ENCODE results near the gene CLNK. TPM values are rescaled to one million over a fixed set of nuclear protein-coding genes. Genes with fewer than 3 reads are reported as not detected.

CLNK gene
- total RNA-seq, 1 donor from 2014 or later = 0.79 TPM

DNA sequence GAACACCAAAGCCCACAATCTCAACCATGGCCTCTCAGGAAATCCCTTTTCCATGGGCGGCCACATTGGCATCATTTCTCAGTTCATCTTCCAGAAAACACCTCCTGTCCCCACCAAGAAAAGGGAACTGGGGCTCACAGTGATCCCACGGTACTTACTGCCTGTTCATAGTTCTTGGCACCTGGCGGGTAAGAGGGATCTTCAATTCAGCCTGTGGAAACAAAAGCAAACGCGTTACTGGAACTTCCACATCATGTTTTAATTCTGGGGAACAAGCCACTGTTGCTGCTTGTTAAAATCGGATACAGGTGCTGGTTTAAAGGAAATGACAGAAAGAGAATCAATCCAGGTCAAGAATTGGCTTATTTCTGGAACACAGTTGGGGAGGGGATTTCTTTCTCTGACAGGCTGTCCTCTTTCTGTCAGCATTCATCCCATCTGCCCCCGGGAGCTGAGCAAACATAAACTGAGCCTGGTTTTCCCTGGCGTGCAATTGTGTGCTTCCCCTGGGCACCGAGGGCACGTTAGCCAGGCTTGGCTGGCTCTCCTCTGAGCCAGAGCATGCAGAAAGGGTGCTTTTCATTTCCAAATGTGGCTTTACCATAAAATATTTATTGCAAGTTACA, 16.8 kb downstream of the CLNK start:
- H3K36me3 Mint-ChIP-seq (ENCODE audit: low read depth) = no peaks in the 10 kb centered on the region
- no peak overlapping the region for H3K4me3 Mint-ChIP-seq
- peaks cover 15% of the 10 kb centered on the region for H3K9me3 Mint-ChIP-seq
- intact Hi-C loops (cut with micrococcal nuclease) = no loop called here
- H3K4me1 Mint-ChIP-seq = peaks cover 23% of the 10 kb centered on the region
- no peak overlapping the region for H3K27ac Mint-ChIP-seq
- no peaks in the 10 kb centered on the region for H3K27me3 Mint-ChIP-seq
- DNase-seq = no peak

DNA sequence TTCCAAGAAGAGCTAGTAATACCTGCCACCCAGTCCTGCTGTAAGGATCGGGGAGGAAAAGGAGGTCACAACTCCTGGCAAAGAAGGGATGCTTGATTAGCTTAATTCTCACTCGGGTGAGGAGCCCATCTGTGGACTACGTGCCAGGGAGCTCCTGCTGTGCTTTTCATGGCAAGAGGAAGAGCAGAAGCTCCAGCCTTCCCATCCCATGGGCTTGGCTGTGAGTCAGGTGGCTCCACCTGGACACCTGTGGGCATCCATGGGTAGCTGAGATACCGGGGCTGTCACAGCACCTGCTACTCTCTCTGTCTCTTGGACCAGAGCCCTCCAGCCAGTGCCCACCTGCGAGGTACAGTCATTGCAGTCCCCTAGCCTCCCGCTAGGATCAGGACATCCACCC, 18.0 kb downstream of the CLNK start:
- no peaks in the 10 kb centered on the region for H3K27me3 Mint-ChIP-seq
- intact Hi-C loops (cut with micrococcal nuclease) = no loop called here
- H3K4me3 Mint-ChIP-seq = no peak overlapping the region
- H3K4me1 Mint-ChIP-seq = peaks cover 13% of the 10 kb centered on the region
- no peak for DNase-seq
- peaks cover 14% of the 10 kb centered on the region for H3K9me3 Mint-ChIP-seq
- H3K36me3 Mint-ChIP-seq (ENCODE audit: low read depth) = no peaks in the 10 kb centered on the region
- no peak overlapping the region for H3K27ac Mint-ChIP-seq

DNA sequence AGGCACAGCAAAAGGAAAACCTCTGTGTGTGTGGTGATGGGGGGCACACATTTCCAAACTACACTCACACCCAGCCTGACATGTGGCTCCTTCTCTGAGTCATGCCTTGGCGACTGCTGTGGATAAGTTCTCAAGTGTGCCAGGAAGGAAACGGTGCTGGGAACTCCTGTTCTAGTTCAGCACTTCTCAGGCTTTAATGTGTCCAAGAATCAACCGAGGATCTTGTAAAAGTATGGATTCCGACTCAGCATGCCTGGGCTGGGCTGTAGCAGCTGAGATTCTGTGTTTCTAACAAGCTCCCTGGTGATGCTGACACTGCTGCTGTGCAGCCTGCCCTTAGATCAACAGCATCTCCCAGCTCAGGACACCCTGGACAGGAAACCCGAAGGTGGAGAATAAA, 20.2 kb downstream of the CLNK start:
- H3K4me3 Mint-ChIP-seq = no peak overlapping the region
- no peaks in the 10 kb centered on the region for H3K36me3 Mint-ChIP-seq (ENCODE audit: low read depth)
- H3K27ac Mint-ChIP-seq = no peak overlapping the region
- H3K27me3 Mint-ChIP-seq = no peaks in the 10 kb centered on the region
- intact Hi-C loops (cut with micrococcal nuclease) = no loop called here
- no peak for DNase-seq
- peaks cover 8% of the 10 kb centered on the region for H3K4me1 Mint-ChIP-seq
- H3K9me3 Mint-ChIP-seq = peaks cover 21% of the 10 kb centered on the region

DNA sequence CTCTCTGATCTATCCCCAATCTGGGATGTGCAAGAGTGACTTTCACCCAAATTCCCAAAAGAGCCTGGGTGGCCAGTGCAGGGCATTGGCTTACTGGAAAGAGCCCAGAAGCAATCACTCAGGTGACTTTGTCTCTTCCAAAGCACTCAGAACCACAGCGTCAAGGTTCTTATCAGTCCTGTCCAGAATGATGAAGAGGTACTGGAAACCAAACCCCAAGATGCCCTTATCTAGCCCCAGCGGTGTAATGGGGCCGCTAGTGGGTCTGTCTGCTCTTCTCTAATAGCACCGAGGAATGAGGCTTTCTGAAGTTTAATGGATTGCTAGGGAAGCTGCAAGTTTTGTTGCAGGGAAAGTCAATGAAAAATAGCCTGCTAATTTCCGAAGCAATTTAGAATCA, 21.6 kb downstream of the CLNK start:
- H3K27ac Mint-ChIP-seq = no peak overlapping the region
- peaks cover 16% of the 10 kb centered on the region for H3K4me1 Mint-ChIP-seq
- H3K9me3 Mint-ChIP-seq = peaks cover 12% of the 10 kb centered on the region
- no peak for DNase-seq
- no peaks in the 10 kb centered on the region for H3K36me3 Mint-ChIP-seq (ENCODE audit: low read depth)
- H3K27me3 Mint-ChIP-seq = no peaks in the 10 kb centered on the region
- no peak overlapping the region for H3K4me3 Mint-ChIP-seq
- intact Hi-C loops (cut with micrococcal nuclease) = no loop called here

DNA sequence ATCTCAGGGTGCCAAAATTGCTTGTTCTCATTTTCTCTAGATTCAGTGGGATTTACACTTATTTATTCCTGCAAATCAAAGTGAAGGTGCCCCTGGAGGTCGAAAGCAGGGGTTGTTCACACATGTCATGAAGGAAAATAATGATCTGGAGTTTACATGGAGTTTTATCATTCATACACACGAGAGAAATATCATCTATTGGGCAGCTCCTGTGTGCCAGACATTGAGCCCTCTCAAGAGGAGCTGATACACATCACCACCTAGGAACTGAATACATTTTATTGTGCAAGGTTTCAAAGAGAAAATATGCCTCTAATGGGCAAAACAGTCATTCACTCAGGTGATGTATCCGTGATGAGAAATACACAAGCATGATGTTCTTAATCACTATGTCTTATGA, 23.5 kb downstream of the CLNK start:
- peaks cover 12% of the 10 kb centered on the region for H3K9me3 Mint-ChIP-seq
- intact Hi-C loops (cut with micrococcal nuclease) = no loop called here
- H3K4me3 Mint-ChIP-seq = no peak overlapping the region
- no peaks in the 10 kb centered on the region for H3K27me3 Mint-ChIP-seq
- no peak overlapping the region for H3K27ac Mint-ChIP-seq
- H3K36me3 Mint-ChIP-seq (ENCODE audit: low read depth) = peaks cover under 1% of the 10 kb centered on the region
- DNase-seq = no peak
- H3K4me1 Mint-ChIP-seq = peaks cover 28% of the 10 kb centered on the region

DNA sequence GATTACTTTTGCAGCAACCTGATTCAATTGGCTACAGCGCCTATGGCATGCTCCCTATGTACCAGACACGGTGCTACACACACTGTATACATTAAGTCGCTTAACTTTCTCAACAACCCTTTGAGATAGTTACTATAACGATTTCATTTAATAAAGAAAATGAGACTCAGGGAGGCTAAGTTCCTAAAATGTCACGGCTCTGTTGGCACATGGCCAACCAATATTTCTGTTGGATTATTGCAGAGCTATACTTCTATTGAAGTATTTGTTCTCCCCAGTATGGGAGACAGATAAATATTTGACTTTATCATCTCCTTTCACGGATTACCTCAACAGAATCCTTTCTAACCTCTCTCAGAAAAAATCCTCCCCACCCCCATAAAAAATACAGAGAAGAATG, 25.3 kb downstream of the CLNK start:
- intact Hi-C loops (cut with micrococcal nuclease) = loop anchor here (5.0 to 10.0 kb wide), 4 partner anchors 77 to 816 kb away; no protein-coding TSS in a partner anchor

DNA sequence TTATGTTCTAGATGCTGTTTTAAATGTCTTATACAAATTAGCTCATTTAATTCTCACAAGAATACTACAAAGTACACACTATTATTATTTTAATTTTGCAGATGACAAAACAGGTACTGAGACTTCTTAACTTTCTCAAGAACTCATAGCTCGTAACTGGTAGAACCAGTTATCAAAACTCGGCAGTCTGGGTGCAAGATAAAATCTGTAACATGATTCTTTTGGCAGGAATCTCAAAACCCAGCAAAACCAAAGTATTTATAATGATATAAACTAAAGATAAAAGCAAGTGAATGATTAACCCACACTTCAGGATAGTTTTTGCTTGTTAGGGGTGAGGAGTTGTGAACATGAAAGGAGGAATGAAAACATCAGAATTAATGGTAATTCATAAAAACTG, 27.6 kb downstream of the CLNK start:
- intact Hi-C loops (cut with micrococcal nuclease) = loop anchor here (1.0 to 10.0 kb wide), 8 partner anchors 14 to 818 kb away; no protein-coding TSS in a partner anchor
- peak overlapping the region; percentile 53 for H3K4me3 Mint-ChIP-seq
- DNase-seq = no peak
- H3K27ac Mint-ChIP-seq = peak overlapping the region; percentile 87
- H3K9me3 Mint-ChIP-seq = peaks cover 16% of the 10 kb centered on the region
- H3K4me1 Mint-ChIP-seq = peaks cover 32% of the 10 kb centered on the region
- H3K36me3 Mint-ChIP-seq (ENCODE audit: low read depth) = peaks cover 5% of the 10 kb centered on the region
- no peaks in the 10 kb centered on the region for H3K27me3 Mint-ChIP-seq

More for the DNA sequence above, 25.3 kb downstream of the CLNK start:
- DNase-seq = no peak
- Mint-ChIP-seq H3K27me3 (no peaks in the 10 kb centered on the region), H3K4me3 (no peak overlapping the region), H3K36me3 (ENCODE audit: low read depth) (peaks cover 5% of the 10 kb centered on the region), H3K4me1 (peaks cover 33% of the 10 kb centered on the region), H3K27ac (no peak overlapping the region), H3K9me3 (peaks cover 16% of the 10 kb centered on the region)

DNA sequence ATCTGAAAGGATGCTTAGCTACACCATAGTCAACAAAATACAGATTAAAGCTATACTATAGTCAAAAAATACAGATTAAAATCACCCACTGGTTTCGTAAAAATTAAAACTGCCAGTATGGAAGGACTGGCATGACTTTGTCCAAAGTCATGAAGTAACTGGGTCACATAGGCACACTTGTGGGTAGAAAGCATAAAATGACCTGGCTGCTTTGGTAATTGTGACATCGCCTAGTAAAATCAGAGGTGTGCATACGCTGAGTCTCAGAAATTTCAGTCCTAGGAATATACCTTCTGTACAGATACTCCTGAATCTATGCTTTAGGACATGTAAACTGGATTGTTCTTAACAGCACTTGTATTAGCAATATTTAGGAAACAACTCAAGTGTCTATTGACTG, 28.1 kb downstream of the CLNK start:
- Mint-ChIP-seq H3K4me3 (no peak overlapping the region), H3K27me3 (no peaks in the 10 kb centered on the region), H3K9me3 (peaks cover 16% of the 10 kb centered on the region), H3K4me1 (peaks cover 32% of the 10 kb centered on the region), H3K27ac (peak overlapping the region; percentile 80), H3K36me3 (ENCODE audit: low read depth) (peaks cover 5% of the 10 kb centered on the region)
- intact Hi-C loops (cut with micrococcal nuclease) = loop anchor here (1.0 to 10.0 kb wide), 8 partner anchors 15 to 818 kb away; no protein-coding TSS in a partner anchor
- no peak for DNase-seq

DNA sequence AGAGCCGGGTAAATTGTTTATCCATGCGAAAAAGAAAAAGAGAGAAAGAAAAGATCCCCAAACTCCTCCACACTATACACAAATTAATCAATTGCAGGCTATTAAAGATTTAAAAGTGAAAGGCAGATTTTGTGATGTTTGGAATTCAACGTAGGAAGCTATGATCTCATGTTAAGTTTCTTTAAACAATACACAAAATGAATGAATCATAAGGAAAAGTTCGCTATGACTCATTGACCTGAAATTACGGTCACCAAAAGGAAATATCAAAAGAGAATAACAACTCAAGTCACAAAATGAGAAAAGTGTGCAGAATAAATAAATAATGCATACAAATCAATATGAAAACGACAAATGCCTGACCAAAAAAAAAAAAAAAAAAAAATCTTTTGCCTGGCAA, 28.6 kb downstream of the CLNK start:
- intact Hi-C loops (cut with micrococcal nuclease) = loop anchor here (1.0 to 10.0 kb wide), 8 partner anchors 15 to 819 kb away; no protein-coding TSS in a partner anchor
- Mint-ChIP-seq H3K4me1 (peaks cover 32% of the 10 kb centered on the region), H3K27ac (peak overlapping the region; percentile 80), H3K27me3 (peaks cover 1% of the 10 kb centered on the region), H3K9me3 (peaks cover 20% of the 10 kb centered on the region), H3K36me3 (ENCODE audit: low read depth) (peaks cover 5% of the 10 kb centered on the region), H3K4me3 (peak overlapping the region; percentile 55)
- no peak for DNase-seq

DNA sequence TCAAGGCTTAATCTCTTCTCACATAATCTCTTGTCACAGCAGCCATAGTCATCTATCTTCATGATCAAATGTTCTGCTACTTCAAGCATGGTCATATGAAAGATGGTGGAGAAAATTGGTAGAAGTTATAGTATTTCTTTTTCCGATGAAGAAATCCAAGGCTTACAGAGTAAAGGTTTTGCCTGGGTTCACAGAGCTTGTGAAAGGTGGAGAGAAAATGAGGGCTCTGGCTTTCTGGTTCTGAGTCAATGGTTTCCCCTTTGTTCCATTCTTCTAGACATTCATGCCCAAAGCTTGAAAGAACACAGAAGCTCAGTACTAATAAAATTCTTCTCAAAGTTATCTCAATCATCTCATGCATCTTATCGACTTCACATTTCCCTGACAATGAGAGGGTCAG, 36.1 kb downstream of the CLNK start:
- H3K36me3 Mint-ChIP-seq (ENCODE audit: low read depth) = no peaks in the 10 kb centered on the region
- H3K27ac Mint-ChIP-seq = no peak overlapping the region
- H3K9me3 Mint-ChIP-seq = peaks cover 12% of the 10 kb centered on the region
- peaks cover 1% of the 10 kb centered on the region for H3K27me3 Mint-ChIP-seq
- H3K4me1 Mint-ChIP-seq = no peaks in the 10 kb centered on the region
- intact Hi-C loops (cut with micrococcal nuclease) = no loop called here
- no peak overlapping the region for H3K4me3 Mint-ChIP-seq
- no peak for DNase-seq

DNA sequence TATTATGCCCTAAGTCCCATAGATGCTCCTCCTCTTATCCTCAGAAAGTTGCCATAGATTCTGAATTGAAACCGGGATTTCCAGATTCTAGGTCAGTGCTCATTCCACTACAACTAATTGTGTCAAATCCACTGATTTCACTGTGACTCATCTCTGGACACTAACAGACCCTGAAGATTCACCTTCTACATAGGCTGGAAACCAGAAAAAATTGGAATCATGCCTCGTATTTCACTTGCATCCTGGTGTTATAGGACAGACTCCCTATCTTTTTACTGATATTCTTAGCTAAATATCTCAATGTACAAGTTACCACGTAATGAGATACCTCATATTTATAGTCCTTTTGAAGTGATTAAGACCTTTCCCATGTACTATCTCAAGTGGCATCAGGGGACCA, 36.7 kb downstream of the CLNK start:
- no peak overlapping the region for H3K4me3 Mint-ChIP-seq
- peaks cover 15% of the 10 kb centered on the region for H3K9me3 Mint-ChIP-seq
- H3K27me3 Mint-ChIP-seq = peaks cover 1% of the 10 kb centered on the region
- no peaks in the 10 kb centered on the region for H3K36me3 Mint-ChIP-seq (ENCODE audit: low read depth)
- intact Hi-C loops (cut with micrococcal nuclease) = no loop called here
- H3K4me1 Mint-ChIP-seq = no peaks in the 10 kb centered on the region
- H3K27ac Mint-ChIP-seq = no peak overlapping the region
- no peak for DNase-seq

DNA sequence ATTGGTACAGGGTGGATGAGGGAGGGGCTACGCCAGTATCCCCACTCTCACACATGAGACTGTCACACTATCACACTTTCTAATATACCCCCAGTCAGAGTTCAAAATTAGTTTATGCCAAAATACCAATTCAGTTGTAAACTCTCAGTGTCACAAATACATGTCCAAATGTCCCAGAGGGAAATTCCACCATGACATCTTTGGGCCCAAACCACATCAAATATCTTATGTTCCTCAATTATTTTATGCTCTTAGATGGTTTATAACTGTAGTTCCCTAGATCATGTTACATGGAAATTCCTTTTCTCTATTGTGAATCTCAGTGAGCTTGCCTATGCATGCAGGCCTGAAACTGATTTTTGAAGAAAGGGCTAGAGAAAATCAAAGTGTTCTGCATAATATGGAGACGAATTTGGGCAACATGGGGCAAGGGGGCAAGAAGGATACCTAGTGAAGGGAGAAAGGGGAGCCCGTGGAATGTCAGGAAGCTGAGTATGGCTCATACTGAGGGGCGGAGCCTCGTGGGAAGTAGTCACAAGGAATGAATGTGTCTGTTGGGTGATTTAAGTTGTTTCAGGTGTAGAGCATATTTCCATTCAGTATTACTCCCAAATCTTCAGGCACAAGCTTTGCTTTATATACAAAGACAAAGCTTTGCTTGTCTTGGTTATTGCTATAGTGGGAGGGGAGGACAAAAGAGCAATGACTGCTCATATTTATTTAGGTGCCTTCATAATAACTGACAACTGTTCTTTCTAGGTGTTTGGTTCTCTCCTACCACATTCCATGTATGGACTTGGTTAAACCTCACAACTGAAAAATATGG, 40.8 kb downstream of the CLNK start:
- Mint-ChIP-seq H3K27me3 (no peaks in the 10 kb centered on the region), H3K9me3 (peaks cover 28% of the 10 kb centered on the region), H3K27ac (no peak overlapping the region), H3K4me1 (peaks cover 6% of the 10 kb centered on the region), H3K36me3 (ENCODE audit: low read depth) (no peaks in the 10 kb centered on the region), H3K4me3 (no peak overlapping the region)
- intact Hi-C loops (cut with micrococcal nuclease) = no loop called here
- no peak for DNase-seq

DNA sequence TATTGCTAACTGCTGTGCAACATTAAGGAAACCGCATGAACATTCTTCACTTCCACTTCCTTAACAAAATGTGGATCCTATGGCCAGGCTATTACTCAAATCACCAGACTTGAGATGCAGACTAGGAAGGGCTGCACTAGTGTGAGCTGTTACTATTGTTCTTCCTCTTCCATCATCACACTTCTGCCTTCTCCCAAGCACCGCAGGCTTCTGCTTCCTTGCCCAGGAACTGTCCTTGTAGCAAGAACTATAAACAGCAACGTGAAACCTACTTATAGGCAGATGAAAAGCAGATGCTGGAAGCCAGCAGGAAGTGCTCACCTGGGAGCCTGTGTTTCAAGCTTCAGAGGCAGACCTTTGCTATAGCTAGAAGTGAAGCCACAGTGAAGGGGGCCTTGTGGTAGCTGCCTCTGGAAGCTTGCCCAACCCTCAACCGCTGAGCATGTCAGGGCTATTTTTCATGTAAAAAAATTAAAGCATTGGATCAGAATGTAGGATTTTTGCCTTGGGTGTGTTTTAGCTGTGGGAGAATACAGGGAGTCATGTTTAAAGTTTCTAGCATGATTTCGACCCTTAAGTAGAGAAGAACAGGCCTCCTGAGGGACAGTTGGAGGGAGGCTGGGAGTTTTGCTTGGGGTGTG, 43.9 kb downstream of the CLNK start:
- H3K4me3 Mint-ChIP-seq = no peak overlapping the region
- H3K9me3 Mint-ChIP-seq = peaks cover 22% of the 10 kb centered on the region
- no peaks in the 10 kb centered on the region for H3K36me3 Mint-ChIP-seq (ENCODE audit: low read depth)
- no peak for DNase-seq
- no peak overlapping the region for H3K27ac Mint-ChIP-seq
- peaks cover 6% of the 10 kb centered on the region for H3K4me1 Mint-ChIP-seq
- H3K27me3 Mint-ChIP-seq = peaks cover 1% of the 10 kb centered on the region
- intact Hi-C loops (cut with micrococcal nuclease) = no loop called here

DNA sequence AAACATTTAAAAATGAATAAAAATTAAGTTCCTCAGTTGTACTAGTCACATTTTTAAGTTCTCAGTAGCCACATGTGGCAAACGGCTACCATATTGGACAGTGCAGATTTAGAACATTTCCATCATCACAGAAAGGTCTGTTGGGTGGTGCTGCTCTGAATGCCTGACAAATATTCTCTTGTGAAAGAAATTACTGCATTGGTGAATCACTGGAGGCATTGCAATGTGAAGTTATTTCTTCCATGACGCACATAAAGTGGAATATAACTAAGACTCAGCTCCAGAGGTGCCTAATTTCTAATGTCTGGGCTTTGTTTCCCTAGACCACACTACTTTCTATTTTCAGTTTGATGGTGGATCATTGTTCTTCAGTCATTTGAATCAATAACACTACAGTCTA, 44.9 kb downstream of the CLNK start:
- Mint-ChIP-seq H3K27me3 (peaks cover 1% of the 10 kb centered on the region), H3K36me3 (ENCODE audit: low read depth) (no peaks in the 10 kb centered on the region), H3K27ac (no peak overlapping the region), H3K9me3 (peaks cover 22% of the 10 kb centered on the region), H3K4me1 (peaks cover 6% of the 10 kb centered on the region), H3K4me3 (no peak overlapping the region)
- intact Hi-C loops (cut with micrococcal nuclease) = no loop called here
- DNase-seq = no peak

Data from activated CD4-positive, alpha-beta T cell treated with anti-CD3 and anti-CD28 coated beads, Interleukin-2, amount 10 ng/mL, durations not matched to agents 24 days and 14 days (primary cell).